Gastrocnemius medialis (tissue), 4 donors: ENCODE results near the gene FADS3.

Experiments
- POLR2A ChIP-seq, 2 donors: fragments of 450-650 bp; IDR thresholded peaks; one replicate each; pipeline ENCODE4 v1.6.1; 2017; ENCODE audit warnings: antibody characterized with exemption in 2 of 2, mild to moderate bottlenecking in 2 of 2, moderate library complexity in 2 of 2
- TF ChIP-seq, protein P1 (sequence below), 5 experiments: fragments of 450-650 bp in 3 of 5; fragments of 200-600 bp in 2 of 5; sonication (generic) in 2 of 5; IDR thresholded peaks in 4 of 5; conservative IDR thresholded peaks in 1 of 5; 1 replicate in 4 of 5; 2 replicates in 1 of 5; pipeline ENCODE4 v1.5.1; 2016 to 2019; ENCODE audit warnings: antibody characterized with exemption in 5 of 5, mild to moderate bottlenecking in 3 of 5, moderate library complexity in 3 of 5

DNA sequence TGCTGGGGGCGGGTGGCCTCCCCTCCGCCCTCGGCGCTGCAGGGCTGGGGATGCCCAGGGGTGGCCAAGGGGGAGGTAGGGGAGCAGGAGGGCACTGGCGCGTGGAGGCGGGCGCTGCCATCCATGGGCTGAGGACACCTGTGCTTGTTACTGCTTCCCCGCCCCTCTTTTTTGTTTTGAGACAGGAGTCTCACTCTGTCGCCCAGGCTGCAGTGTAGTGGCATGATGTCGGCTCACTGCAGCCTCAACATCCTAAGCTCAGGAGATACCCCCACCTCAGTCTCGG, 683 bp upstream of the FADS3 start:
- TF ChIP-seq, protein P1, sequence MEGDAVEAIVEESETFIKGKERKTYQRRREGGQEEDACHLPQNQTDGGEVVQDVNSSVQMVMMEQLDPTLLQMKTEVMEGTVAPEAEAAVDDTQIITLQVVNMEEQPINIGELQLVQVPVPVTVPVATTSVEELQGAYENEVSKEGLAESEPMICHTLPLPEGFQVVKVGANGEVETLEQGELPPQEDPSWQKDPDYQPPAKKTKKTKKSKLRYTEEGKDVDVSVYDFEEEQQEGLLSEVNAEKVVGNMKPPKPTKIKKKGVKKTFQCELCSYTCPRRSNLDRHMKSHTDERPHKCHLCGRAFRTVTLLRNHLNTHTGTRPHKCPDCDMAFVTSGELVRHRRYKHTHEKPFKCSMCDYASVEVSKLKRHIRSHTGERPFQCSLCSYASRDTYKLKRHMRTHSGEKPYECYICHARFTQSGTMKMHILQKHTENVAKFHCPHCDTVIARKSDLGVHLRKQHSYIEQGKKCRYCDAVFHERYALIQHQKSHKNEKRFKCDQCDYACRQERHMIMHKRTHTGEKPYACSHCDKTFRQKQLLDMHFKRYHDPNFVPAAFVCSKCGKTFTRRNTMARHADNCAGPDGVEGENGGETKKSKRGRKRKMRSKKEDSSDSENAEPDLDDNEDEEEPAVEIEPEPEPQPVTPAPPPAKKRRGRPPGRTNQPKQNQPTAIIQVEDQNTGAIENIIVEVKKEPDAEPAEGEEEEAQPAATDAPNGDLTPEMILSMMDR (IDR thresholded peaks at IDR 0.05 in 4 of 5, conservative IDR thresholded peaks at IDR 0.05 in 1 of 5): no peak
- no peak for TF ChIP-seq POLR2A (IDR thresholded peaks at IDR 0.05)
